CD8-positive, alpha-beta memory T cell (primary cell): Measurements from ENCODE around the gene MOV10L1. TPM values are rescaled to one million over a fixed set of nuclear protein-coding genes. Genes with fewer than 3 reads are reported as not detected.
A peak's percentile ranks its signal among the peaks of the same experiment; 100 is the strongest.

Experiments used
- CTCF ChIA-PET: fragments of 350-600 bp; sonication (Branson Sonifier 250); formaldehyde crosslinking; loops from one replicate; lab custom pipeline; 2021; ENCODE audit warnings: antibody characterized with exemption; lab: Charles Lee
- POLR2A ChIA-PET: fragments of 350-600 bp; sonication (Branson Sonifier 250); formaldehyde crosslinking; loops from one replicate; lab custom pipeline; 2021; ENCODE audit warnings: antibody characterized with exemption; lab: Charles Lee
- DNase-seq, 5 donors: peaks; one replicate each; pipeline versions ENCODE4 v3.0.0 to v3.0.0-alpha.2; 2020 to 2022; ENCODE audit warnings: mixed read lengths in 1 of 5
- H3K27ac ChIP-seq: one replicate; pipeline ENCODE4 v1.7.0; 2013; ENCODE audit warnings: low read depth, mild to moderate bottlenecking, low read length, moderate library complexity
- H3K27me3 ChIP-seq: 2 replicates; pipeline ENCODE4 v1.7.0; 2013; ENCODE audit warnings: low read length, mild to moderate bottlenecking; ENCODE audit not compliant: insufficient read depth, poor library complexity, severe bottlenecking
- H3K36me3 ChIP-seq: 2 replicates; pipeline ENCODE4 v1.7.0; 2013; ENCODE audit warnings: mild to moderate bottlenecking, low read length, moderate library complexity; ENCODE audit not compliant: insufficient read depth
- H3K4me1 ChIP-seq: 2 replicates; pipeline ENCODE4 v1.7.0; 2013; ENCODE audit warnings: mild to moderate bottlenecking, low read length, moderate library complexity; ENCODE audit not compliant: insufficient read depth
- H3K4me3 ChIP-seq: 2 replicates; pipeline ENCODE4 v1.7.0; 2013; ENCODE audit warnings: mild to moderate bottlenecking, low read length
- H3K9me3 ChIP-seq: 2 replicates; pipeline ENCODE4 v1.7.0; 2013; ENCODE audit warnings: mild to moderate bottlenecking, low read length
- H3K27ac Mint-ChIP-seq, 8 donors: one replicate each; pipeline ENCODE4 v1.8.0; 2020 to 2021; ENCODE audit warnings: mixed read lengths in 8 of 8, mild to moderate bottlenecking in 6 of 8, inconsistent platforms in 3 of 8, moderate library complexity in 3 of 8
- H3K27me3 Mint-ChIP-seq, 2 donors: one replicate each; pipeline ENCODE4 v1.8.0; 2020 to 2021; ENCODE audit warnings: mixed read lengths in 2 of 2, mild to moderate bottlenecking in 1 of 2, moderate library complexity in 1 of 2
- H3K36me3 Mint-ChIP-seq, 3 donors: one replicate each; pipeline ENCODE4 v1.8.0; 2020 to 2021; ENCODE audit warnings: mixed read lengths in 3 of 3, inconsistent platforms in 1 of 3, mild to moderate bottlenecking in 1 of 3
- H3K4me1 Mint-ChIP-seq, 3 donors: one replicate each; pipeline ENCODE4 v1.8.0; 2020 to 2021; ENCODE audit warnings: mixed read lengths in 3 of 3, inconsistent platforms in 1 of 3, mild to moderate bottlenecking in 1 of 3
- H3K4me3 Mint-ChIP-seq, 7 donors: one replicate each; pipeline ENCODE4 v1.8.0; 2020 to 2021; ENCODE audit warnings: mixed read lengths in 7 of 7, mild to moderate bottlenecking in 6 of 7, moderate library complexity in 4 of 7, inconsistent platforms in 2 of 7
- H3K9me3 Mint-ChIP-seq, 5 donors: one replicate each; pipeline ENCODE4 v1.8.0; 2020 to 2022; ENCODE audit warnings: mixed read lengths in 5 of 5, mild to moderate bottlenecking in 3 of 5, moderate library complexity in 2 of 5, inconsistent platforms in 1 of 5
- polyA plus RNA-seq: library from polyadenylated mRNA; unstranded; fragments of 300-500 nt; fragmentation: Illumina TruSeq; gene quantifications from one replicate; pipeline ENCODE4 v1.2.3, GENCODE V29; 2021
- total RNA-seq, 2 experiments: library from RNA; stranded (reverse); gene quantifications; one replicate each; pipeline ENCODE4 v1.2.3, GENCODE V29; 2021

MOV10L1 gene
- total and polyA plus RNA-seq, 3 experiments from 2014 or later, result not detected

DNA sequence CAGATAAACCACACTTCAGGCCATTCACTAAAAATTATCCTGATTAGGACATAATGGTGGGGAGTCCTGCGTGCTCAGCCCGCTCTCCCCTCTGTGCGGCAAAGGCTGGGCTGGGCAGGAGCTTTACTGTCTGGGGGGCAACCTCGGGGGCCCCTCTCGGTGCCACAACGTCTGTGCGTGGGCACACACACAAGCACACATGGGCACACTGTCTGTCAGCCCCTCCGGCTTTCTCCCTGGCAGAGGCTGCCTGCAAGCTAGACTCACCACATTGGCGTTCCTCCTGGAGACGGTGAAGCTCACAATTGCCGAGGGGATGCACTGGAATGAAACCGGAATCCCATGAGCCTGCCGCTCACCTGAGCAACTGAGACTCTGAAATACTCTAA is 9.7 kb upstream of the MOV10L1 start:
- Mint-ChIP-seq H3K9me3 (no peaks in the 10 kb centered on the region), H3K27ac (no peak overlapping the region), H3K4me3 (no peak overlapping the region), H3K36me3 (no peaks in the 10 kb centered on the region), H3K27me3 (peaks cover 1 to 9% of the 10 kb centered on the region in 2 donors), H3K4me1 (no peaks in the 10 kb centered on the region)
- H3K4me3 ChIP-seq, result no peak overlapping the region
- no peaks in the 10 kb centered on the region for H3K4me1 ChIP-seq
- no peaks in the 10 kb centered on the region for H3K9me3 ChIP-seq
- no peak overlapping the region for H3K27ac ChIP-seq
- H3K27me3 ChIP-seq, result no peaks in the 10 kb centered on the region
- DNase-seq, result no peak
- POLR2A ChIA-PET, result no interaction called here
- CTCF ChIA-PET, result no interaction called here
- H3K36me3 ChIP-seq, result no peaks in the 10 kb centered on the region

DNA sequence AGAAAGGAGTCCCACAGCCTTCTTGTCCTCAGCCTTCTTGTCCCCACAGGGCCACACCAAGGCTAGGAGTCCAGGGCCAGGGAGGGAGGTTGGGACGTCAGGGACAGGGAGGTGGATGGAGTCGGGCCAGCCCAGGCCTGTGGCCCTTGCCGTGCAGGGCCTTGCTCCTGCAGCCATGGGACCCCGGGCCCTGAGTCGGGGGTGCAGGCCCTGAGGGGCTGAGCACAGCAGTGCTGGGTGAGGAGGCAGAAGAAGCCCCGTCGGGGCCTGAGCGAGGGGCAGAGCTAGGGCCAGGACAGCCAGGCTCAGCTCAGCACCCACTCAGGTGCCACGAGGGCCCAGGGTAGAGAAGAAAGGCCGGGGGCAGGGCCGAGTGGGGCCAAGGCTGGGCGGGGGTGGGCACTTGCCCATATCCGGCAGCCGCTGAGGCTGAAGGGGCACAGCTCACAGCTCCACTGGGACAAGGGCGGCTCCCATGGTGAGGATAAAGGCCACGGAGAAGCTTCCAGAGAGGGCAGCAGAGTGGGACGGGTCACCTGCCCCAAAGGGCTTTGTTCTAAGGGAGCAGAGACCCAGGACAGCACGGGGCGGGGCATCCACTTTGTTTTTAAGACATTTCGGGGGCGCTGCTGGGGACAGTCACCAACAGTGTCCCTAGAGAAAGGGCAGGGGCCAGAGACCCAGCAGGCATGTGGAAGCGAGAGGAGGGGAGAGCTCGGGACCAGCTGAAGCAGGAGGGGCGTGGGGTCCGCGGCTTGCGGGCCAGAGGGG is 8.2 kb upstream of the MOV10L1 start:
- Histone ChIP-seq H3K27ac (no peak overlapping the region), H3K27me3 (no peaks in the 10 kb centered on the region), H3K9me3 (no peaks in the 10 kb centered on the region), H3K4me3 (no peak overlapping the region), H3K36me3 (no peaks in the 10 kb centered on the region), H3K4me1 (no peaks in the 10 kb centered on the region)
- peaks cover 1 to 9% of the 10 kb centered on the region in 2 donors for H3K27me3 Mint-ChIP-seq
- ChIA-PET CTCF (no interaction called here), POLR2A (no interaction called here)
- no peak overlapping the region for H3K27ac Mint-ChIP-seq
- peak overlapping the region in 1 of 7 donors; percentile 24 for H3K4me3 Mint-ChIP-seq
- no peak for DNase-seq
- H3K36me3 Mint-ChIP-seq, result no peaks in the 10 kb centered on the region
- peaks cover 0 to 2% (median 0%) of the 10 kb centered on the region in 3 donors for H3K4me1 Mint-ChIP-seq
- no peaks in the 10 kb centered on the region for H3K9me3 Mint-ChIP-seq

- H3K9me3 ChIP-seq, result no peaks in the 10 kb centered on the region
- no peak for DNase-seq
- H3K36me3 Mint-ChIP-seq, result no peaks in the 10 kb centered on the region
- H3K27me3 Mint-ChIP-seq, result peaks cover 1 to 16% of the 10 kb centered on the region in 2 donors
- H3K27ac ChIP-seq, result no peak overlapping the region
- H3K27me3 ChIP-seq, result no peaks in the 10 kb centered on the region
- no peak overlapping the region for H3K4me3 ChIP-seq
- H3K36me3 ChIP-seq, result no peaks in the 10 kb centered on the region
- H3K9me3 Mint-ChIP-seq, result no peaks in the 10 kb centered on the region
- ChIA-PET POLR2A (no interaction called here), CTCF (no interaction called here)
- no peaks in the 10 kb centered on the region for H3K4me1 ChIP-seq
- H3K4me1 Mint-ChIP-seq, result peaks cover 0 to 9% (median 0%) of the 10 kb centered on the region in 3 donors
- no peak overlapping the region for H3K4me3 Mint-ChIP-seq
- H3K27ac Mint-ChIP-seq, result peak overlapping the region in 1 of 8 donors; percentile 22
These were observed 7.5 kb upstream of the MOV10L1 start for GRCh38 chr22:50082197-50082715.

GRCh38 chr22:50082961-50083461 is 6.8 kb upstream of the MOV10L1 start:
- peaks cover 0 to 9% (median 0%) of the 10 kb centered on the region in 3 donors for H3K4me1 Mint-ChIP-seq
- H3K27ac Mint-ChIP-seq, result peak overlapping the region in 1 of 8 donors; percentile 32
- no peak overlapping the region for H3K27ac ChIP-seq
- no peaks in the 10 kb centered on the region for H3K9me3 ChIP-seq
- no peaks in the 10 kb centered on the region for H3K9me3 Mint-ChIP-seq
- H3K4me3 ChIP-seq, result no peak overlapping the region
- H3K27me3 Mint-ChIP-seq, result peaks cover 1 to 19% of the 10 kb centered on the region in 2 donors
- no peaks in the 10 kb centered on the region for H3K36me3 ChIP-seq
- no peaks in the 10 kb centered on the region for H3K36me3 Mint-ChIP-seq
- peak overlapping the region in 1 of 7 donors; percentile 25 for H3K4me3 Mint-ChIP-seq
- ChIA-PET POLR2A (no interaction called here), CTCF (no interaction called here)
- no peak for DNase-seq
- no peaks in the 10 kb centered on the region for H3K27me3 ChIP-seq
- no peaks in the 10 kb centered on the region for H3K4me1 ChIP-seq

GRCh38 chr22:50083462-50084079 is 6.2 kb upstream of the MOV10L1 start:
- Mint-ChIP-seq H3K9me3 (no peaks in the 10 kb centered on the region), H3K4me1 (peaks cover 0 to 9% (median 0%) of the 10 kb centered on the region in 3 donors), H3K36me3 (no peaks in the 10 kb centered on the region), H3K27ac (peak overlapping the region in 1 of 8 donors; percentile 83), H3K27me3 (peaks cover 1 to 19% of the 10 kb centered on the region in 2 donors), H3K4me3 (no peak overlapping the region)
- Histone ChIP-seq H3K27ac (no peak overlapping the region), H3K4me1 (no peaks in the 10 kb centered on the region), H3K9me3 (no peaks in the 10 kb centered on the region), H3K4me3 (no peak overlapping the region), H3K36me3 (no peaks in the 10 kb centered on the region), H3K27me3 (no peaks in the 10 kb centered on the region)
- POLR2A ChIA-PET, result no interaction called here
- CTCF ChIA-PET, result no interaction called here
- no peak for DNase-seq

GRCh38 chr22:50084080-50084477 is 5.7 kb upstream of the MOV10L1 start:
- H3K27ac Mint-ChIP-seq, result peak overlapping the region in 1 of 8 donors; percentile 68
- POLR2A ChIA-PET, result no interaction called here
- CTCF ChIA-PET, result no interaction called here
- H3K9me3 ChIP-seq, result no peaks in the 10 kb centered on the region
- H3K36me3 ChIP-seq, result no peaks in the 10 kb centered on the region
- H3K4me1 Mint-ChIP-seq, result peaks cover 0 to 9% (median 0%) of the 10 kb centered on the region in 3 donors
- DNase-seq, result no peak
- no peaks in the 10 kb centered on the region for H3K36me3 Mint-ChIP-seq
- H3K9me3 Mint-ChIP-seq, result no peaks in the 10 kb centered on the region
- H3K4me1 ChIP-seq, result no peaks in the 10 kb centered on the region
- H3K4me3 ChIP-seq, result no peak overlapping the region
- H3K4me3 Mint-ChIP-seq, result peak overlapping the region in 1 of 7 donors; percentile 37
- no peak overlapping the region for H3K27ac ChIP-seq
- H3K27me3 Mint-ChIP-seq, result peaks cover 1 to 19% of the 10 kb centered on the region in 2 donors
- no peaks in the 10 kb centered on the region for H3K27me3 ChIP-seq

DNA sequence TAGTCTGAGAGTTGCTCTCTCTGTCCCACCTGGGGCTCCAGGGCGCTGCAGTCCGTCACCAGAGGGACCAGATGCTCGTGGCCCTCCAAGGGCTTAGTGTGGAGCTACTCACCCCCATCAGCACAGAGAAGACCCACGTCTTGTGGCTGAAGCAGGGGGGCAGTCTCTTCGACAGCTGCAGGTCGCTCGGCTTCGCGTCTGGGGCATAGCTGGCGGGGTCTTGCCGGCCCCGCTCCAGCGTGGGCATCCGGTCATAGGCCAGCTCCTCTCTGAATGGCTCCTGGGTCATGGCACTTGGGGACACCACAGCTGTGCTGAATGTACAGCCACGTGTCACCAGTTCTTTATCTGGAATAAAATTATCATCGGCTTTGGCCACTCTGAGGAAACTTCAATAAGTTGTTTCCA is 5.2 kb upstream of the MOV10L1 start:
- Mint-ChIP-seq H3K36me3 (no peaks in the 10 kb centered on the region), H3K27me3 (peaks cover 1 to 19% of the 10 kb centered on the region in 2 donors), H3K9me3 (no peaks in the 10 kb centered on the region), H3K27ac (peak overlapping the region in 3 of 8 donors; percentile 56 to 93 (median 68)), H3K4me1 (peaks cover 0 to 9% (median 0%) of the 10 kb centered on the region in 3 donors), H3K4me3 (peak overlapping the region in 1 of 7 donors; percentile 40)
- H3K4me1 ChIP-seq, result no peaks in the 10 kb centered on the region
- no peaks in the 10 kb centered on the region for H3K36me3 ChIP-seq
- no peaks in the 10 kb centered on the region for H3K27me3 ChIP-seq
- no peak overlapping the region for H3K4me3 ChIP-seq
- ChIA-PET CTCF (no interaction called here), POLR2A (no interaction called here)
- H3K9me3 ChIP-seq, result no peaks in the 10 kb centered on the region
- H3K27ac ChIP-seq, result no peak overlapping the region
- DNase-seq, result no peak
